Thyroid gland (tissue), 4 donors: ENCODE data around the gene CD207. TPM values are rescaled to one million over a fixed set of nuclear protein-coding genes. Genes with fewer than 3 reads are reported as not detected.

Source experiments
- DNase-seq, 2 donors: peaks; one replicate each; pipeline ENCODE4 v3.0.0-alpha.2; 2019
- H3K27ac ChIP-seq, 3 donors: fragments of 200-600 bp; sonication (generic); 1 replicate in 2 of 3; 2 replicates in 1 of 3; pipeline ENCODE4 v1.5.1; 2016 to 2019; ENCODE audit warnings: mild to moderate bottlenecking in 1 of 3, moderate library complexity in 1 of 3
- H3K27me3 ChIP-seq: fragments of 200-600 bp; sonication (generic); one replicate; pipeline ENCODE4 v1.5.1; 2019
- H3K36me3 ChIP-seq, 2 donors: fragments of 200-600 bp; sonication (generic); one replicate each; pipeline ENCODE4 v1.5.1; 2016 to 2019
- H3K4me1 ChIP-seq, 2 donors: fragments of 200-600 bp; sonication (generic); one replicate each; pipeline ENCODE4 v1.5.1; 2017 to 2019
- H3K4me3 ChIP-seq, 3 donors: fragments of 200-600 bp; sonication (generic); replicated peaks in 1 of 3; 1 replicate in 2 of 3; 2 replicates in 1 of 3; pipeline ENCODE4 v1.5.1; 2016; ENCODE audit warnings: mild to moderate bottlenecking in 1 of 3
- H3K9me3 ChIP-seq: fragments of 200-600 bp; sonication (generic); one replicate; pipeline ENCODE4 v1.5.1; 2017
- POLR2A ChIP-seq, 2 donors: fragments of 450-650 bp; IDR thresholded peaks; one replicate each; pipeline ENCODE4 v1.6.1; 2017; ENCODE audit warnings: antibody characterized with exemption in 2 of 2, mild to moderate bottlenecking in 2 of 2, moderate library complexity in 1 of 2
- WGBS, 2 donors: methylation state at CpG; one replicate each; pipeline ENCODE4 v1.1.5; 2017; 5-methylcytosine and 5-hydroxymethylcytosine counted together
- intact Hi-C: fragments of 100-400 bp; cut with DNase I; formaldehyde crosslinking; loops from one replicate; pipeline ENCODE4 v1.15.1; 2023
- small RNA-seq: library from RNA; depleted of rRNA; stranded (forward); fragments of <200 nt; gene quantifications from one replicate; pipeline ENCODE3, GENCODE V24; 2016
- total RNA-seq, 4 donors: library from RNA; depleted of rRNA; stranded (reverse); fragments of >200 nt; gene quantifications; one replicate each; pipeline ENCODE4 v1.2.3, GENCODE V29; 2016
- TF ChIP-seq, protein P1 (sequence below), 6 experiments: fragments of 200-600 bp in 3 of 6; fragments of 450-650 bp in 3 of 6; sonication (generic) in 3 of 6; IDR thresholded peaks; one replicate each; pipeline ENCODE4 v1.5.1; 2016 to 2019; ENCODE audit warnings: antibody characterized with exemption in 6 of 6, mild to moderate bottlenecking in 2 of 6, inconsistent platforms in 1 of 6, moderate library complexity in 1 of 6

Gene CD207
- total RNA-seq, 4 donors from 2014 or later, result not detected

DNA sequence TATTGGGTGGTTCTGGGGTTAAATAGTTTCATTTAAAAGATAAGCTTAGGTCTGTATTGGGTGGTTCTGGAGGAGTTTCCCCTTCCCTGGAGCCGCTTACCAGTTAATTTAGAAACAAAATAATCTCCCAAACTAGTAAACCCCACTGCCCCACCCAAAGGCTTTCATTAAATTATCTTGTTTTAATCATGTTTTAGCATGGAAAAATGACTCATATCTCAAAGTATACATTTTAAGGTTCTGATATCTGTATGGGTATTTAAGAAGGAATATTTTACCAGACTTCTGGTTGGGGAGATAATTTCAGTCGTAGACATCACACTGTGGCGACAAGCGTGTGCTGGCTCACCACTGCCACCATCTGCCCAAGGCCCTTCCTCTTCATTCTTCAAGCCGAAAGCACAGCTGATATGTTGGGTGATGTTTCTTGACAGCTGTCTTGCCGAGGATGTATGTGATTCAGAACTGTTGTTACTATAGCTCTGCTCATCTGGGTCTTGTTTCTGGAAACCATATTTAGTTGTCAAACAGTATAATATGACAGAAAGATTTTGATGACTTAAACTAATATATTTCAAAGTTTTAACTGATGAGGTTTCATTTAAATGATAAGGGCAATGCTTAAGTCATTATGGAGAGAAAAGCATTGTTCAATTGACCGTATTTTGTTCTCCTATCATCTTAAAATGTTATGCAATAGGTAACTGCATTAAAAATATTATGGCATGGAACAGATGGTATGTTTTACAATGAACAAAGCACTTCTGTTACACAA, 50.3 kb downstream of the CD207 start:
- DNase-seq, result peak; percentile 31 to 35
- WGBS, 2 donors, result 25 to 27% methylated on average over 7 of the region's 7 CpGs
- H3K27me3 ChIP-seq, result peaks cover 4% of the 10 kb centered on the region
- H3K27ac ChIP-seq, result no peak overlapping the region
- H3K4me3 ChIP-seq, result no peak overlapping the region
- intact Hi-C loops, result loop anchor here (5.0 kb wide), 1 partner anchor 128 kb away; no protein-coding TSS in a partner anchor
- TF ChIP-seq POLR2A (IDR thresholded peaks at IDR 0.05), result no peak
- TF ChIP-seq, protein P1, sequence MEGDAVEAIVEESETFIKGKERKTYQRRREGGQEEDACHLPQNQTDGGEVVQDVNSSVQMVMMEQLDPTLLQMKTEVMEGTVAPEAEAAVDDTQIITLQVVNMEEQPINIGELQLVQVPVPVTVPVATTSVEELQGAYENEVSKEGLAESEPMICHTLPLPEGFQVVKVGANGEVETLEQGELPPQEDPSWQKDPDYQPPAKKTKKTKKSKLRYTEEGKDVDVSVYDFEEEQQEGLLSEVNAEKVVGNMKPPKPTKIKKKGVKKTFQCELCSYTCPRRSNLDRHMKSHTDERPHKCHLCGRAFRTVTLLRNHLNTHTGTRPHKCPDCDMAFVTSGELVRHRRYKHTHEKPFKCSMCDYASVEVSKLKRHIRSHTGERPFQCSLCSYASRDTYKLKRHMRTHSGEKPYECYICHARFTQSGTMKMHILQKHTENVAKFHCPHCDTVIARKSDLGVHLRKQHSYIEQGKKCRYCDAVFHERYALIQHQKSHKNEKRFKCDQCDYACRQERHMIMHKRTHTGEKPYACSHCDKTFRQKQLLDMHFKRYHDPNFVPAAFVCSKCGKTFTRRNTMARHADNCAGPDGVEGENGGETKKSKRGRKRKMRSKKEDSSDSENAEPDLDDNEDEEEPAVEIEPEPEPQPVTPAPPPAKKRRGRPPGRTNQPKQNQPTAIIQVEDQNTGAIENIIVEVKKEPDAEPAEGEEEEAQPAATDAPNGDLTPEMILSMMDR (IDR thresholded peaks at IDR 0.05), result peak in 5 of 6 experiments; percentile 30 to 47 (median 45)
- no peaks in the 10 kb centered on the region for H3K36me3 ChIP-seq
- H3K9me3 ChIP-seq, result no peaks in the 10 kb centered on the region
- H3K4me1 ChIP-seq, result peaks cover 6% of the 10 kb centered on the region in 2 donors

DNA sequence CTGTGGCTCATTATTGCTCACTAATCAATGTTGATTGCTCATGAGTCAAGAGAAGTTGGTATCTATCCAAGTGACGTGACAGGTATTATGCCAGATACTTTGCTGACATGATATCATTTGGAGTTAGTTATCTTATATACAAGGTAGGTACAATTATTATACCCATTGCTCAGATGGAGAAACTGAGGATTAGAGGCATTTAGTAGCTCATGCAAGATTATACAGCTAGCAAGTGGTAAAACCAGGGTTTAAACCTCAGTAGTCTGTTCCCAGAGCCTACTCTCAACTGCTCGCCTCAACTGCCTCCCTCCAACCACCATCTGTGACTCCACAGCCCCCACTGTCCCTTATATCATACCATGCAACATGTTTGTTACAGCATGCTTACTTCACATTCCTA, 51.3 kb downstream of the CD207 start:
- Histone ChIP-seq H3K9me3 (no peaks in the 10 kb centered on the region), H3K4me3 (no peak overlapping the region), H3K27me3 (no peaks in the 10 kb centered on the region), H3K4me1 (no peaks in the 10 kb centered on the region), H3K36me3 (no peaks in the 10 kb centered on the region), H3K27ac (no peak overlapping the region)
- intact Hi-C loops, result no loop called here
- TF ChIP-seq, protein P1 (IDR thresholded peaks at IDR 0.05), result no peak
- no peak for TF ChIP-seq POLR2A (IDR thresholded peaks at IDR 0.05)
- no peak for DNase-seq
- 93 to 96% methylated on average over 2 of the region's 2 CpGs for WGBS, 2 donors

Small RNA genes within 50 kb of the gene (small RNA-seq; reads per million reads assigned to genes)
- not detected for gene HMGN2P21

Other genes starting within 250 kb of the CD207 start
- gene ADD2, start 67.6 kb downstream of the CD207 start, total RNA-seq, result 1 to 10 TPM; 1.9 to 6.5 (median 3.1) TPM
- not detected for gene FIGLA, start 45.2 kb downstream of the CD207 start, total RNA-seq
- gene CLEC4F, start 15.2 kb downstream of the CD207 start, total RNA-seq, result 1 to 10 TPM in 1 of 4 donors, not detected in 3; 1.4 TPM
- under 1 TPM in 1 of 4 donors, not detected in 3; 0.22 TPM for gene VAX2, start 64.8 kb upstream of the CD207 start, total RNA-seq
- gene ATP6V1B1, start 100.1 kb upstream of the CD207 start, total RNA-seq, result not detected
- gene ANKRD53, start 142.8 kb upstream of the CD207 start, total RNA-seq, result 1 to 10 TPM; 1.5 to 4.3 (median 2.7) TPM
- gene TEX261, start 159.1 kb upstream of the CD207 start, total RNA-seq, result 10 to 100 TPM; 37.9 to 67.7 (median 51.4) TPM
- 10 to 100 TPM; 40.5 to 88.0 (median 70.0) TPM for gene NAGK, start 232.8 kb upstream of the CD207 start, total RNA-seq